ENCODE measurements around the gene XYLT1. TPM values are rescaled to one million over a fixed set of nuclear protein-coding genes. Genes with fewer than 3 reads are reported as not detected.

Gene XYLT1
- total RNA-seq, 3 donors from 2014 or later = 1.9 to 3.1 (median 2.3) TPM

- Mint-ChIP-seq H3K4me1 (ENCODE audit: low read depth) (peaks cover 14% of the 10 kb centered on the region), H3K9me3 (peaks cover 6% of the 10 kb centered on the region), H3K36me3 (ENCODE audit: insufficient read depth) (peaks cover 12% of the 10 kb centered on the region), H3K27me3 (ENCODE audit: low read depth) (no peaks in the 10 kb centered on the region), H3K4me3 (no peak overlapping the region)
- DNase-seq (no peak), ATAC-seq (no peak)
These were observed 176.8 kb downstream of the XYLT1 start for GRCh38 chr16:17293813-17294558.

- Mint-ChIP-seq H3K36me3 (ENCODE audit: insufficient read depth) (peaks cover 12% of the 10 kb centered on the region), H3K27me3 (ENCODE audit: low read depth) (no peaks in the 10 kb centered on the region), H3K4me3 (no peak overlapping the region), H3K9me3 (peaks cover 6% of the 10 kb centered on the region), H3K4me1 (ENCODE audit: low read depth) (peaks cover 12% of the 10 kb centered on the region)
- ATAC-seq = no peak
- DNase-seq = no peak
These were observed 179.5 kb downstream of the XYLT1 start for GRCh38 chr16:17291289-17291688.

GRCh38 chr16:17289674-17290635 is 180.8 kb downstream of the XYLT1 start:
- no peak for ATAC-seq
- H3K36me3 Mint-ChIP-seq (ENCODE audit: insufficient read depth) = peaks cover 9% of the 10 kb centered on the region
- no peak for DNase-seq
- H3K4me3 Mint-ChIP-seq = no peak overlapping the region
- H3K27me3 Mint-ChIP-seq (ENCODE audit: low read depth) = no peaks in the 10 kb centered on the region
- H3K9me3 Mint-ChIP-seq = peaks cover 6% of the 10 kb centered on the region
- H3K4me1 Mint-ChIP-seq (ENCODE audit: low read depth) = peaks cover 12% of the 10 kb centered on the region

- Mint-ChIP-seq H3K9me3 (peaks cover 6% of the 10 kb centered on the region), H3K36me3 (ENCODE audit: insufficient read depth) (peaks cover 8% of the 10 kb centered on the region), H3K4me1 (ENCODE audit: low read depth) (peaks cover 12% of the 10 kb centered on the region), H3K4me3 (no peak overlapping the region), H3K27me3 (ENCODE audit: low read depth) (no peaks in the 10 kb centered on the region)
- DNase-seq (no peak), ATAC-seq (no peak)
These were observed 181.7 kb downstream of the XYLT1 start for GRCh38 chr16:17289050-17289449.

- no peak for DNase-seq
These were observed 183.5 kb downstream of the XYLT1 start for GRCh38 chr16:17287166-17287800.

GRCh38 chr16:17286443-17286842 is 184.3 kb downstream of the XYLT1 start:
- Mint-ChIP-seq H3K4me3 (no peak overlapping the region), H3K4me1 (ENCODE audit: low read depth) (peaks cover 23% of the 10 kb centered on the region), H3K36me3 (ENCODE audit: insufficient read depth) (peaks cover 4% of the 10 kb centered on the region), H3K27me3 (ENCODE audit: low read depth) (no peaks in the 10 kb centered on the region), H3K9me3 (peaks cover 6% of the 10 kb centered on the region)
- DNase-seq = no peak
- no peak for ATAC-seq

More at GRCh38 chr16:17287166-17287800, 183.5 kb downstream of the XYLT1 start:
- peaks cover 22% of the 10 kb centered on the region for H3K4me1 Mint-ChIP-seq (ENCODE audit: low read depth)
- H3K27me3 Mint-ChIP-seq (ENCODE audit: low read depth) = no peaks in the 10 kb centered on the region
- H3K9me3 Mint-ChIP-seq = peaks cover 6% of the 10 kb centered on the region
- peaks cover 6% of the 10 kb centered on the region for H3K36me3 Mint-ChIP-seq (ENCODE audit: insufficient read depth)
- H3K4me3 Mint-ChIP-seq = no peak overlapping the region
- ATAC-seq = no peak

- H3K4me3 Mint-ChIP-seq = no peak overlapping the region
- no peaks in the 10 kb centered on the region for H3K27me3 Mint-ChIP-seq (ENCODE audit: low read depth)
- DNase-seq (no peak), ATAC-seq (no peak)
- H3K4me1 Mint-ChIP-seq (ENCODE audit: low read depth) = peaks cover 33% of the 10 kb centered on the region
- no peaks in the 10 kb centered on the region for H3K36me3 Mint-ChIP-seq (ENCODE audit: insufficient read depth)
- no peaks in the 10 kb centered on the region for H3K9me3 Mint-ChIP-seq
These were observed 187.7 kb downstream of the XYLT1 start for GRCh38 chr16:17283016-17283415.

GRCh38 chr16:17282247-17282646 is 188.5 kb downstream of the XYLT1 start:
- H3K36me3 Mint-ChIP-seq (ENCODE audit: insufficient read depth) = no peaks in the 10 kb centered on the region
- no peak overlapping the region for H3K4me3 Mint-ChIP-seq
- no peaks in the 10 kb centered on the region for H3K9me3 Mint-ChIP-seq
- no peak for DNase-seq
- H3K4me1 Mint-ChIP-seq (ENCODE audit: low read depth) = peaks cover 30% of the 10 kb centered on the region
- ATAC-seq = no peak
- H3K27me3 Mint-ChIP-seq (ENCODE audit: low read depth) = no peaks in the 10 kb centered on the region

GRCh38 chr16:17281052-17281451 is 189.7 kb downstream of the XYLT1 start:
- H3K9me3 Mint-ChIP-seq = no peaks in the 10 kb centered on the region
- ATAC-seq = no peak

GRCh38 chr16:17278988-17279387 is 191.8 kb downstream of the XYLT1 start:
- Mint-ChIP-seq H3K4me1 (ENCODE audit: low read depth) (peaks cover 47% of the 10 kb centered on the region), H3K27me3 (ENCODE audit: low read depth) (no peaks in the 10 kb centered on the region), H3K9me3 (no peaks in the 10 kb centered on the region), H3K4me3 (no peak overlapping the region), H3K36me3 (ENCODE audit: insufficient read depth) (no peaks in the 10 kb centered on the region)
- ATAC-seq (no peak), DNase-seq (no peak)

More at GRCh38 chr16:17281052-17281451, 189.7 kb downstream of the XYLT1 start:
- H3K36me3 Mint-ChIP-seq (ENCODE audit: insufficient read depth) = no peaks in the 10 kb centered on the region
- H3K4me3 Mint-ChIP-seq = no peak overlapping the region
- no peak for DNase-seq
- peaks cover 37% of the 10 kb centered on the region for H3K4me1 Mint-ChIP-seq (ENCODE audit: low read depth)
- no peaks in the 10 kb centered on the region for H3K27me3 Mint-ChIP-seq (ENCODE audit: low read depth)

GRCh38 chr16:17277981-17278381 is 192.8 kb downstream of the XYLT1 start:
- Mint-ChIP-seq H3K9me3 (no peaks in the 10 kb centered on the region), H3K4me3 (no peak overlapping the region), H3K27me3 (ENCODE audit: low read depth) (no peaks in the 10 kb centered on the region), H3K36me3 (ENCODE audit: insufficient read depth) (no peaks in the 10 kb centered on the region), H3K4me1 (ENCODE audit: low read depth) (peaks cover 47% of the 10 kb centered on the region)
- ATAC-seq (no peak), DNase-seq (no peak)

- Mint-ChIP-seq H3K9me3 (no peaks in the 10 kb centered on the region), H3K4me1 (ENCODE audit: low read depth) (peaks cover 49% of the 10 kb centered on the region), H3K27me3 (ENCODE audit: low read depth) (no peaks in the 10 kb centered on the region), H3K4me3 (no peak overlapping the region), H3K36me3 (ENCODE audit: insufficient read depth) (no peaks in the 10 kb centered on the region)
- DNase-seq = no peak
- ATAC-seq = no peak
These were observed 194.2 kb downstream of the XYLT1 start for GRCh38 chr16:17276610-17277009.

- no peak for ATAC-seq
- DNase-seq = no peak
- Mint-ChIP-seq H3K4me3 (no peak overlapping the region), H3K36me3 (ENCODE audit: insufficient read depth) (no peaks in the 10 kb centered on the region), H3K27me3 (ENCODE audit: low read depth) (no peaks in the 10 kb centered on the region), H3K4me1 (ENCODE audit: low read depth) (peaks cover 52% of the 10 kb centered on the region), H3K9me3 (no peaks in the 10 kb centered on the region)
These were observed 194.7 kb downstream of the XYLT1 start for GRCh38 chr16:17276010-17276530.

All from activated T-cell treated with anti-CD3 and anti-CD28 coated beads, Interleukin-2, amount 50 U/mL, for 4 hours (primary cell).